Activated T-helper 2 cell treated with anti-CD3 and anti-CD28 coated beads, Interferon-gamma antibody, Interleukin-2, Interleukin-4, amounts not matched to agents 10 μg/mL and 5 μg/mL and 100 μg/mL, durations not matched to agents 14 hours and 24 hours and 36 hours (primary cell): ENCODE data around the gene PGLYRP1. TPM values are rescaled to one million over a fixed set of nuclear protein-coding genes. Genes with fewer than 3 reads are reported as not detected.

Experiments
- total RNA-seq: library from RNA; stranded (reverse); gene quantifications from 2 replicates; pipeline ENCODE4 v1.2.3, GENCODE V29; 2022

Gene PGLYRP1
- total RNA-seq, 1 donor from 2014 or later, result not detected

Other genes starting within 250 kb of the PGLYRP1 start
- gene DMPK, start 240.6 kb downstream of the PGLYRP1 start, total RNA-seq, result 22.0 and 23.4 TPM in 2 replicates
- gene DMWD, start 230.2 kb downstream of the PGLYRP1 start, total RNA-seq, result 44.7 and 45.6 TPM in 2 replicates
- gene RSPH6A, start 207.7 kb downstream of the PGLYRP1 start, total RNA-seq, result 0.16 and 0.23 TPM in 2 replicates
- gene SYMPK, start 159.9 kb downstream of the PGLYRP1 start, total RNA-seq, result 121 and 131 TPM in 2 replicates
- 0.37 and 0.60 TPM in 2 replicates for gene FOXA3, start 158.7 kb downstream of the PGLYRP1 start, total RNA-seq
- gene IRF2BP1, start 136.9 kb downstream of the PGLYRP1 start, total RNA-seq, result 15.7 and 17.1 TPM in 2 replicates
- 7.3 and 8.6 TPM in 2 replicates for gene MYPOP, start 120.4 kb downstream of the PGLYRP1 start, total RNA-seq
- gene NANOS2, start 108.3 kb downstream of the PGLYRP1 start, total RNA-seq, result not detected in 2 replicates
- 0.14 TPM in 1 of 2 replicates, not detected in the other for gene NOVA2, start 49.2 kb downstream of the PGLYRP1 start, total RNA-seq
- gene CCDC61, start 27.6 kb downstream of the PGLYRP1 start, total RNA-seq, result 25.3 and 31.2 TPM in 2 replicates
- gene IGFL4, start 17.9 kb upstream of the PGLYRP1 start, total RNA-seq, result not detected in 2 replicates
- gene IGFL3, start 101.6 kb upstream of the PGLYRP1 start, total RNA-seq, result not detected in 2 replicates
- 0.46 TPM in 1 of 2 replicates, not detected in the other for gene IGFL2, start 125.2 kb upstream of the PGLYRP1 start, total RNA-seq
- not detected in 2 replicates for gene IGFL1, start 206.7 kb upstream of the PGLYRP1 start, total RNA-seq